ENCODE measurements around the gene AOAH.
A peak's percentile ranks its signal among the peaks of the same experiment; 100 is the strongest.

Gene AOAH

GRCh38 chr7:36723951-36724664, at the start of gene AOAH:
Gene AOAH, minus strand, starts transcription at chr7:36724494. Its CDS starts 346 bp downstream, at chr7:36724148.
- DNase-seq = peak; percentile 45

- no peak for DNase-seq
These were observed 42.2 kb upstream of the AOAH start for GRCh38 chr7:36766451-36766850.

- no peak for DNase-seq
These were observed 41.3 kb upstream of the AOAH start for GRCh38 chr7:36765605-36766004.

GRCh38 chr7:36764929-36765328, 40.6 kb upstream of the AOAH start:
- DNase-seq = no peak

- DNase-seq = no peak
These were observed 39.0 kb upstream of the AOAH start for GRCh38 chr7:36763132-36763816.

GRCh38 chr7:36762394-36762793, 38.1 kb upstream of the AOAH start:
- DNase-seq = no peak

- no peak for DNase-seq
These were observed 37.5 kb upstream of the AOAH start for GRCh38 chr7:36761835-36762234.

GRCh38 chr7:36760856-36761762, 36.8 kb upstream of the AOAH start:
- no peak for DNase-seq

- no peak for DNase-seq
These were observed 34.6 kb upstream of the AOAH start for GRCh38 chr7:36758879-36759278.

GRCh38 chr7:36755484-36755883, 31.2 kb upstream of the AOAH start:
- no peak for DNase-seq

GRCh38 chr7:36752026-36752711, 27.9 kb upstream of the AOAH start:
- no peak for DNase-seq

GRCh38 chr7:36750451-36750850, 26.2 kb upstream of the AOAH start:
- no peak for DNase-seq

GRCh38 chr7:36749282-36749960, 25.1 kb upstream of the AOAH start:
- no peak for DNase-seq

GRCh38 chr7:36748017-36748487, 23.8 kb upstream of the AOAH start:
- no peak for DNase-seq

- no peak for DNase-seq
These were observed 23.2 kb upstream of the AOAH start for GRCh38 chr7:36747280-36748016.

GRCh38 chr7:36746347-36746746, 22.1 kb upstream of the AOAH start:
- no peak for DNase-seq

GRCh38 chr7:36742911-36743775, 18.8 kb upstream of the AOAH start:
- no peak for DNase-seq

GRCh38 chr7:36741866-36742265, 17.6 kb upstream of the AOAH start:
- no peak for DNase-seq

- DNase-seq = no peak
These were observed 15.1 kb upstream of the AOAH start for GRCh38 chr7:36739351-36739750.

GRCh38 chr7:36736899-36737211, 12.6 kb upstream of the AOAH start:
- DNase-seq = no peak
